ENCODE measurements around the gene OPRL1.
"Not testable (repeated sequence)": the region's sequence is repeated elsewhere in the genome, so short reads cannot be mapped to it uniquely, and the experiment has no call there.

Gene OPRL1

DNA sequence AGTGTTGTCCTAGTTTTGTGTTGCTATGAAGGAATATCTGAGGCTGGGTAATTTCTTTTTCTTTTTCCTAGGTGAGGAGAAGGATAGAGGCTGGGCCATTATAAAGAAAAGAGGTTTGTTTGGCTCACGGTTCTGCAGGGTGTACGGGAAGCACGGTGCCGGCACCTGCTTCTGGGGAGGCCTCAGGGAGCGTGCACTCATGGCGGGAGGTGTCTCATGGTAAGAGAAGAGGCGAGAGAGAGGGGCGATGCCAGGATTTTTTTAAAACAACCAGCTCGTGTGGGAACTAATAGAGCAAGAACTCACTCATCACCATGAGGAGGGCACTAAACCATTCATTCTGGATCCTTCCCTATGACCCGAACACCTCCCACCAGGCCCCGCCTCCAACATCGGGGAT, 41.7 kb downstream of the OPRL1 start:
- DNase-seq, result no peak

GRCh38 chr20:64122927-64123326, 43.0 kb downstream of the OPRL1 start:
- not testable (repeated sequence) for DNase-seq

DNA sequence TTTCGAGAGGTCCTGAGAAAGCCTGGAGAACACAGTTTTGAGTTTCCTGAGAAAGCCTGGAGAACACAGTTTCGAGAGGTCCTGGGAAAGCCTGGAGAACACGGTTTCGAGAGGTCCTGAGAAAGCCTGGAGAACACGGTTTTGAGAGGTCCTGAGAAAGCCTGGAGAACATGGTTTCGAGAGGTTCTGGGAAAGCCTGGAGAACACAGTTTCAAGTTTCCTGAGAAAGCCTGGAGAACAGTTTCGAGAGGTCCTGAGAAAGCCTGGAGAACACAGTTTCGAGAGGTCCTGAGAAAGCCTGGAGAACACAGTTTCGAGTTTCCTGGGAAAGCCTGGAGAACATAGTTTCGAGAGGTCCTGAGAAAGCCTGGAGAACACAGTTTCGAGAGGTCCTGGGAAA, 43.6 kb downstream of the OPRL1 start:
- DNase-seq, result not testable (repeated sequence)

GRCh38 chr20:64129146-64129782, 49.4 kb downstream of the OPRL1 start:
- no peak for DNase-seq

GRCh38 chr20:64130271-64130670, 50.4 kb downstream of the OPRL1 start:
- no peak for DNase-seq

DNA sequence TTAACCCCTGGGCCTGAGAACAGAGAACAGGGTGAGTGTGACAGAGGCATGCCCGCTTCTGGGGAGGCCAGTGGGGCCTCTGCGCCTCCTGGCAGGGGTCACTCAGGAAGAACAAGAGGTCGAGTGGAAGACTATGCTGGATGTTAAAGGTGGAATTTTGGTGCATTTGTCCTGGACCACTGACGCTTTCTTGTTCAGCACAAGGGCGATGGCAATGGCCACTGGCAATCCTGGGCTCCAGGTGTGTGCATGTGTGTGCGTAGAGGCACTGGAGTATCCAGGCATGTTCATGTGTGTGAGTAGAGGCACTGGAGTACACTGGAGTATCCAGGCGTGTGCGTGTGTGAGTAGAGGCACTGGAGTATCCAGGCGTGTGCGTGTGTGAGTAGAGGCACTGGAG, 51.0 kb downstream of the OPRL1 start:
- DNase-seq, result no peak

DNA sequence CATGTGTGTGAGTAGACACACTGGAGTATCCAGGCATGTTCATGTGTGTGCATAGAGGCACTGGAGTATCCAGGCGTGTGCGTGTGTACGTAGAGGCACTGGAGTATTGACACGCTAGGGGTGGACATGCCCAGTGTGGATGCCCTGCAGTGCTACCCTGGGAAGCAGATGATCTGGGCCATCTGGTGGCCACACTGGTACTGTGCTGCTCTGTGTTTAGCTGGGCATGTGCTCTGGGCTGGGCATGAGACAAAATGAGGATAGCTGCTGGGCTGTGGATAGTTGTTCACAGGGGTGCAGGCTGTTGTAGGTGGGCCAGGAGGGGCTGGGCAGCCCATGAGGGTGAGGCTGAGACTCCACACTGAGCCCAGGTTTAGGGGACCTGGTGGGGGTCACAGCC, 51.5 kb downstream of the OPRL1 start:
- DNase-seq, result no peak

GRCh38 chr20:64133951-64134407, 54.1 kb downstream of the OPRL1 start:
- no peak for DNase-seq

DNA sequence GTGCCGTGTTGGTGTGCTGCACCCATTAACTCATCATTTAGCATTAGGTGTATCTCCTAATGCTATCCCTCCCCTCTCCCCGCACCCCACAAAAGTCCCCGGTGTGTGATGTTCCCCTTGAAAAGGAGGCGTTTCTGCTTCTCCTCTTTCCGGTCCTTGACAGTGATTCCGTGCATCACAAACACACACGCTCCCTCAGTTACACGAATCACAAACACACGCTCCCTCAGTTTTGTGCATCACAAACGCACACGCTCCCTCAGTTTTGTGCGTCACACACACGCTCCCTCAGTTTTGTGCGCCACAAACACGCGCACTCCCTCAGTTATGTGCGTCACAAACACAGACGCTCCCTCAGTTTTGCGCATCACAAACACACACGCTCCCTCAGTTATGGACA, 54.9 kb downstream of the OPRL1 start:
- not testable (repeated sequence) for DNase-seq

- no peak for DNase-seq
Observed at GRCh38 chr20:64136004-64136710, 56.3 kb downstream of the OPRL1 start.

DNA sequence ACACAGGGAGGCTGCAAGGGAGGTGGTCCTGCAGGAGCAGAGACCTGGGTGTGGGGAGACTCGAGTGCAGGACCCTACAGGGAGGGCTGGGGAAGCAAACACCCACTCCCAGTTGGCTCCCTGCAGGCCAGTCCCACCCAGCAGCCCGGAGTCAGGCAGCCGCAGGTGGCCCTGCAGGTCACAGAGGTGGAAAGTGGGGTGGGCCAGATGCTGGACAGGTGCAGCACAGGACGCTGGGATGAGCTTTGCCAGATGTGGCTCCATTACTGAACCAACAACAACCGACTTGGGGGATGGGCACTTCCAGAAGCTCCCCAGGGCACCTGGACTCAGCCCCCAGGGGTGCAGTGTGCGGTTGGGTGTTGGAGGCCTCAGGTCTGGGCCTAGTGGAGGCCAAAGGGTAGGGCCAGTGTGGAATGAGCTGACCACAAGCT, 57.7 kb downstream of the OPRL1 start:
- DNase-seq, result no peak

DNA sequence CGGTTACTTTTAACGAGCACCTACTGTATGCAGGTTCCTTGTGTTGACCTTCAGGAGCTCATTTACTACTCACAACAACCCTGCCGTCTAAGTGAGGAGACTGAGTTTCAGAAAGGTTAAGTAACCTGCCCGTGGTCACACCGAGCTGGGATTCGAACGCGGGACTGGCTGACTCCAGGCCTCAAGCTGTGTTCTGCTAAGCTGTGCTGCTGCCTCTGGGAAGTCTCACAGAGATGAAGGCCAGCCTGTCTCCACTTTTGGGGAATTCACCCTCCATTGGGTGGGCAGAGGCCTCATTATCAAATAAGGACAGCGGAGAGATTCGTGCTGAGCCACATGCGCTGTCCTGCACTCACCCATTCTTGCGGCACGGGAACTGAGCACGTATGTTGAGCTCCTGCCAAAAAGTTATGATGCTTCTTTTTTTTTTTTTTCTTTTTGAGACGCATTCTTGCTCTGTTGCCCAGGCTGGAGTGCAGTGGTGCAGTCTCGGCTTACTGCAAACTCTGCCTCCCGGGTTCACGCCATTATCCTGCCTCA, 58.5 kb downstream of the OPRL1 start:
- DNase-seq, result no peak

DNA sequence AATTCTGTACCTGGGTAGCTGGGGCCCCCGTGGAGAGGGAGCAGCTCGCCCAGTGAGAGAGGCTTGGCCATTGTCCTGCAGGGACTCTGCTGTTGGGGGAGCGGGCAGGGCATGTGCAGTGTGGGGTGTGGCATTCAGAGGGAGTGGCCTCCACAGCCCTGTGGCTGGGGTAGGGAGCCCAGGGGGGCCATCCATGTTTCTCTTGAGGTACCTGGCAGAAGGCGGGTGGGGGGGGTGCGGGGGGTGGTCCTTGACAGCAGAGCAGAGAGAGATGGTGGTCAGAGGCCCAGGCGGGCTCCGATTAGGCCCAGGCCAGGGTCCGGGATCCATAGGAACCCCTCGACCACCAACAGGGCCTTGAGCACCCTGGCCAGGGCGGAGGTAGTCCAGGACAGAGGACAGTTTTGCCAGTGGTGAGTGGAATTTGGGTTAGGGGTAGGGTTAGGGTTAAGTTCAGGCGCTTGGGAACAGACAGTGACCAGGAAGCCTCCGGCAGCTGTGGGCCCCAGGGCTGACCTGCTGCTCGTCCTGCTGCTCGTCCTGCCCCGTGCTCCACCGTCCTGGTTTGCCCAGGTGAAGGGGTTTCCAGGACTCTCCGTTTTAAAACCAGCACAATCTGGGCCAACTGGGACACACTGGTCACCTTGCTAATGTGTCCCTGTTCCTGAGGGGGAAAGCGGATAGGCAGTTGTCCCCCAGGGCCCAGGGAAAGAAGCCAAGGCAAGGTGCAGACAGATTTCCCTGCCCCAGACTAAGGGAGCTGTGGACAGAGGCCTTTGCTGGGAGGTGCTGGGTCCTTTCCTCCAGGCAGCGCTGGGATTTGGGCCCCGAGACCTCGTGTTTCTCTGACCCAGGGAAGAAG, 59.5 kb downstream of the OPRL1 start:
- no peak for DNase-seq

GRCh38 chr20:64140061-64140931, 60.4 kb downstream of the OPRL1 start:
- no peak for DNase-seq

- DNase-seq, result no peak
Observed at GRCh38 chr20:64140956-64141355, 61.1 kb downstream of the OPRL1 start.

DNA sequence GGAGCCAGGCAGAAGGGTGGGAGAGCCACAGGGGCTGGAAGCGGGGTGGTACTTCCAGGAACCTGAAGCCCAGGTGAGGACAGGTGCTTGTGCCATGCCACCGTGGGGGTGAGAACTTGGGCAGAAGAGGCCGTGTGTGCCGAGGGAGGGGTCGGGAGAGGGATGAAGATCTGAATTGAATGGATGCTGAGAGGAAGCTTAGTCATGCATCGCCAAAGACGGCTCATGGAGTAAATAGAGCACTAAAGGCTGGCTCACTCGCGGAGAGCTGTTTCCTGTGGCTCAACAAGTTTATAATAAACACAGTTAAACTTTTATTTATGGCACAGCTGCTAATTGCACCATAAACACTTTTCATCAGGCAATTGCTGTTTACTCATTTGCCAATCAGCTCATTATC, 62.7 kb downstream of the OPRL1 start:
- DNase-seq, result peak; percentile 67

DNA sequence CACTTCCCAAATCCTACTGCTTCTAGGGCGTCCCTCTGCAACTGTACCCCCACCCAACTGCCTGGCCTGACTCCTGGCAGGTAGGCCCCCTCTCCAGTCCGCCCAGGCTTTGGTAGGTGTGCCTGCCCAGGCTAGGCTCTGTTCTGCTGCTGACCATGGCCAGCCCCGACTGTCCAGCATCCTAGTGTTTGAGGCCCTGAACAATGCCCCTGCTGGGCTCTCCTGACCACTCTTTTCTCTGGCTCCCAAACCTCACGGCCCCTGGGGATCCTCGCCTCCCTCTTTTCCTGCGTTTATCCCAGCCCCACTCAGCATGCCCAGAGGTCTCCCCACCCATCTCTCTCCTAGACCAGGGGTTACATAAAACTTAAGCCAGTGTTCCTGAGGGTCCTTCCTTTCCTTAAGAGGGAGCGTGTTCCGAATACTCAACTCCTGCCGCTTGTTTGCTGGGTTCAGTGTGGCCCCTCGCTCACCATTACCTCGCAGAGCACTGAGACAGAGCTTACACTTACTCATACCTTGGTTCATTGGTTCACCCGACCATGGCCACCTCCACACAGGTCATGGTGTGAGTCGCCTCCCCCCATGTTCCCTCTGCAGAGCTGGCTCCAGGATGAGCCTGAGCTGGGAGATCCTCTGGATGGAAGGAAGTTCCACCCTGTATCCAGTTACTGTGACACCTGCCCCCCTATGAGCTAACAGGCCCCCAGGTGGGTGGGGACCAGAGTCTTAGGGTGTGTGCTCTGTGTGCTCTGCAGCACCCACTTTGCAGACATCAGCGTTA, 63.3 kb downstream of the OPRL1 start:
- DNase-seq, result no peak

DNA sequence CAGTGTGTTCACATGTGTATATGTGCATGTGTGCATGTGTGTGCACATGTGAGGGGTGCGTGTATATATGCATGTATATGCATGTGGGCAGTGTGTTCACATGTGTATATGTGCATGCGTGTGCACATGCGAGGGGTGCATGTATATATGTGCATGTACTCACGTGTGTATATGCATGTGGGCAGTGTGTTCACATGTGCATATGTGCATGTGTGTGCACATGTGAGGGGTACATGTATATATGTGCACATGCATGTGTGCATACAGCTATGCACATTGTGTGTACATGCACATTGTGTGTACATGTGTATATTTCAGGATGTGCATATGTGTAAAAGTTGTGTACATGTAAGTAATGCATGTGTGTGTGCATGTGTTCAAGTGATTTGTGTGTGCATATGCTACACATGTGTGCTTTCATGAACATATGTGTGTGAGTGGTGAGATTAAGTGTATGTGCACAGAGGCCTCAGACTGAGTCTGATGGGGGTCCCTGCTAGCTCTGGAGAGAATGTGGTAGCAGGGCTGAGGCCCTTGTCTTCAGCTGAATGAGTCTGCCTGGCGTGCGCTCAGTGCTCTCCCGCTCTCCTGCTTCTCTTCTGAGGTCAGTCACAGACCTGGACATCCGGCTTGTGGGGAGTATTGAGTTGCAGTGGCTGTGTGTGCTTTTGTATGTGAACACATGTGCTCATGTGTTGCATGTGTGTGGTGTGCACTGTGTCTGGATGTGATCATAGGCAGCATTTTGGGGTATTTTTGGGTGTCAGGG, 64.4 kb downstream of the OPRL1 start:
- DNase-seq, result no peak

GRCh38 chr20:64145458-64146300, 65.8 kb downstream of the OPRL1 start:
- no peak for DNase-seq
